ENCODE results near the gene NKAIN1. TPM values are rescaled to one million over a fixed set of nuclear protein-coding genes. Genes with fewer than 3 reads are reported as not detected.
A peak's percentile ranks its signal among the peaks of the same experiment; 100 is the strongest.
"Not testable (repeated sequence)": the region's sequence is repeated elsewhere in the genome, so short reads cannot be mapped to it uniquely, and the experiment has no call there.

The NKAIN1 gene
- polyA plus RNA-seq, 1 donor, result 1.8 TPM

GRCh38 chr1:31193729-31194128 lies 46.0 kb downstream of the NKAIN1 start:
- DNase-seq, result no peak

GRCh38 chr1:31191281-31191680 lies 48.4 kb downstream of the NKAIN1 start:
- no peak for DNase-seq

GRCh38 chr1:31189696-31190674 lies 49.7 kb downstream of the NKAIN1 start:
- DNase-seq, result no peak

GRCh38 chr1:31183927-31184554 lies 55.6 kb downstream of the NKAIN1 start:
- DNase-seq, result peak; percentile 30

GRCh38 chr1:31183126-31183525 lies 56.6 kb downstream of the NKAIN1 start:
- no peak for DNase-seq

- peak; percentile 89 for DNase-seq
Observed at GRCh38 chr1:31182352-31182751, 57.3 kb downstream of the NKAIN1 start.

- peak; percentile 69 for DNase-seq
Observed at GRCh38 chr1:31181515-31182343, 58.0 kb downstream of the NKAIN1 start.

- DNase-seq, result no peak
Observed at GRCh38 chr1:31180338-31180737, 59.3 kb downstream of the NKAIN1 start.

- DNase-seq, result not testable (repeated sequence)
Observed at GRCh38 chr1:31176291-31176690, 63.4 kb downstream of the NKAIN1 start.

- DNase-seq, result no peak
Observed at GRCh38 chr1:31170486-31170735, 69.3 kb downstream of the NKAIN1 start.

- no peak for DNase-seq
Observed at GRCh38 chr1:31166462-31166861, 73.2 kb downstream of the NKAIN1 start.

- no peak for DNase-seq
Observed at GRCh38 chr1:31164291-31164690, 75.4 kb downstream of the NKAIN1 start.

GRCh38 chr1:31163866-31164265 lies 75.8 kb downstream of the NKAIN1 start:
- no peak for DNase-seq

- no peak for DNase-seq
Observed at GRCh38 chr1:31161571-31161970, 78.1 kb downstream of the NKAIN1 start.

GRCh38 chr1:31159869-31160611 lies 79.6 kb downstream of the NKAIN1 start:
- DNase-seq, result no peak

- DNase-seq, result no peak
Observed at GRCh38 chr1:31159323-31159722, 80.4 kb downstream of the NKAIN1 start.

- peak; percentile 35 for DNase-seq
Observed at GRCh38 chr1:31155216-31155806, 84.4 kb downstream of the NKAIN1 start.

- peak; percentile 54 for DNase-seq
Observed at GRCh38 chr1:31154632-31155215, 85.0 kb downstream of the NKAIN1 start.

- DNase-seq, result no peak
Observed at GRCh38 chr1:31154000-31154631, 85.6 kb downstream of the NKAIN1 start.

GRCh38 chr1:31153423-31153822 lies 86.3 kb downstream of the NKAIN1 start:
- no peak for DNase-seq

- DNase-seq, result no peak
Observed at GRCh38 chr1:31152181-31152795, 87.4 kb downstream of the NKAIN1 start.
